Measurements from ENCODE around the gene NDUFB6. TPM values are rescaled to one million over a fixed set of nuclear protein-coding genes. Genes with fewer than 3 reads are reported as not detected.
A peak's percentile ranks its signal among the peaks of the same experiment; 100 is the strongest.
"Not testable (repeated sequence)": the region's sequence is repeated elsewhere in the genome, so short reads cannot be mapped to it uniquely, and the experiment has no call there.

The NDUFB6 gene
- total RNA-seq, result 10 to 100 TPM; 43.0 to 56.4 TPM

DNA sequence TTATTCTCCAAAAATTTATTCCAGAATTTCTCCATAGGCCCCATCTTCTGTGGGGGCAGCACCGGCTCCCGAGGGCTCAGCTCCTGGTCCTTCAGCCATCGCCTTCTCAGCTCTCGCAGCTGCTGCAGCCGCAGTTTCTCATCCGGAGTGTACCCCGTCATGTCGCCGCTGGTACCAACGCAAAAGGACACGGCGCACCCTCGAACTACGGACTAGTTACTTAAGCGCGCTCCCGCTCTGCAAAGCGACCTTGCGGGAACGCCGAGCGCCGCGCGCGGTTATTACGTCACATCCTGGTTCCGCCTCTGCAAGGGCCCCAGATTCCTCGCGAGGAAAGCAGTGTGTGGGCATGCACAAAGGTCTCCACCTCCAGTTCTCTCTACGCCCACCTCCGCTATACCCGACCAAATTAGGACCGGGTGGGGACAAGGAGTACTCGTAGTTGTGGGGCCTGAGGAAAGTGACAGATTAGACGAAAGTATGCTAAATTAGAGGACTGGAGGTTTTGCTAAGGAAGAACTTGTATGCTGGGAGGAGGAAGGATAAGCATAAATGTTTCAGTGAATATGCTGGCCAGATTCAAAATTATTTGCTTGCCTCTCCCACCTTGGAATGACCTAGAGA, at the start of gene NDUFB6:
Gene NDUFB6, minus strand, starts transcription at position 260 of the 624 bp plus-strand sequence. Its CDS starts 99 bp downstream, at position 161.
- no peaks in the 10 kb centered on the region for H3K27me3 ChIP-seq (replicated peaks; ENCODE audit: insufficient read depth)
- DNase-seq (ENCODE audit: low spot score), result peak; percentile 93
- H3K4me1 ChIP-seq (replicated peaks), result no peaks in the 10 kb centered on the region
- peak within 1 kb of the TSS; percentile 80 to 85 for H3K27ac ChIP-seq
- H3K9me3 ChIP-seq, result no peaks in the 10 kb centered on the region
- TF ChIP-seq POLR2A (IDR thresholded peaks at IDR 0.05) (peak; percentile 59), POLR2AphosphoS5 (IDR thresholded peaks at IDR 0.05) (peak; percentile 95)
- TF ChIP-seq, protein P1, sequence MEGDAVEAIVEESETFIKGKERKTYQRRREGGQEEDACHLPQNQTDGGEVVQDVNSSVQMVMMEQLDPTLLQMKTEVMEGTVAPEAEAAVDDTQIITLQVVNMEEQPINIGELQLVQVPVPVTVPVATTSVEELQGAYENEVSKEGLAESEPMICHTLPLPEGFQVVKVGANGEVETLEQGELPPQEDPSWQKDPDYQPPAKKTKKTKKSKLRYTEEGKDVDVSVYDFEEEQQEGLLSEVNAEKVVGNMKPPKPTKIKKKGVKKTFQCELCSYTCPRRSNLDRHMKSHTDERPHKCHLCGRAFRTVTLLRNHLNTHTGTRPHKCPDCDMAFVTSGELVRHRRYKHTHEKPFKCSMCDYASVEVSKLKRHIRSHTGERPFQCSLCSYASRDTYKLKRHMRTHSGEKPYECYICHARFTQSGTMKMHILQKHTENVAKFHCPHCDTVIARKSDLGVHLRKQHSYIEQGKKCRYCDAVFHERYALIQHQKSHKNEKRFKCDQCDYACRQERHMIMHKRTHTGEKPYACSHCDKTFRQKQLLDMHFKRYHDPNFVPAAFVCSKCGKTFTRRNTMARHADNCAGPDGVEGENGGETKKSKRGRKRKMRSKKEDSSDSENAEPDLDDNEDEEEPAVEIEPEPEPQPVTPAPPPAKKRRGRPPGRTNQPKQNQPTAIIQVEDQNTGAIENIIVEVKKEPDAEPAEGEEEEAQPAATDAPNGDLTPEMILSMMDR (IDR thresholded peaks at IDR 0.05), result peak in 1 of 4 experiments; percentile 11
- H3K36me3 ChIP-seq, result no peaks in the 10 kb centered on the region
- intact Hi-C loops (cut with DNase I), result loop anchor here (10.0 kb wide), 2 partner anchors 48 to 138 kb away; partner anchors contain the start of gene RIGI
- peak within 1 kb of the TSS; percentile 70 to 80 for H3K4me3 ChIP-seq
- WGBS, result 0% methylated on average over 36 of the region's 36 CpGs

DNA sequence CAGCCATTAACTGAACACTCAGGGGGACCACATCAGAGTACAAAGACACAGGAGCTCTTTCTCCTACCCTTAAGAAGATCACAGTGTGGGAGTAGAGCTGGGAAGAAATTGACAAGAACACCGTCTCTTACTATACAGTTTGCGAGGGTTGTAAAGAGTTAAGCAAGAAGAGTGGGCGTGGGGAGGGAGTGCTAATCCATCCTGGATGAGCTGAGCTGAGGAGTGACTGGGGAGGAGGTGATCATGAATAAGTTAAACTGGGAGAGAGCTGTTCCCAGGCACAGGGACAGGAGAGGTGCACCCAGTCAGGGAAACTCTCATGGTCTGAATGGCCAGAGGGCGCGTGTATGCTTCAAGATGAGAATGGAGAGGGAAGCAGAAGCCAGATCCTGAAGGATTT, 45.3 kb upstream of the NDUFB6 start:
- TF ChIP-seq, protein P1 (IDR thresholded peaks at IDR 0.05), result no peak
- TF ChIP-seq POLR2A (IDR thresholded peaks at IDR 0.05), result no peak
- TF ChIP-seq POLR2AphosphoS5 (IDR thresholded peaks at IDR 0.05), result no peak
- no peaks in the 10 kb centered on the region for H3K36me3 ChIP-seq
- WGBS, result 55% methylated on average over 5 of the region's 5 CpGs
- H3K4me1 ChIP-seq (replicated peaks), result no peaks in the 10 kb centered on the region
- intact Hi-C loops (cut with DNase I), result no loop called here
- no peak overlapping the region for H3K4me3 ChIP-seq
- H3K27ac ChIP-seq, result no peak overlapping the region
- DNase-seq (ENCODE audit: low spot score), result no peak
- no peaks in the 10 kb centered on the region for H3K9me3 ChIP-seq
- no peaks in the 10 kb centered on the region for H3K27me3 ChIP-seq (replicated peaks; ENCODE audit: insufficient read depth)

DNA sequence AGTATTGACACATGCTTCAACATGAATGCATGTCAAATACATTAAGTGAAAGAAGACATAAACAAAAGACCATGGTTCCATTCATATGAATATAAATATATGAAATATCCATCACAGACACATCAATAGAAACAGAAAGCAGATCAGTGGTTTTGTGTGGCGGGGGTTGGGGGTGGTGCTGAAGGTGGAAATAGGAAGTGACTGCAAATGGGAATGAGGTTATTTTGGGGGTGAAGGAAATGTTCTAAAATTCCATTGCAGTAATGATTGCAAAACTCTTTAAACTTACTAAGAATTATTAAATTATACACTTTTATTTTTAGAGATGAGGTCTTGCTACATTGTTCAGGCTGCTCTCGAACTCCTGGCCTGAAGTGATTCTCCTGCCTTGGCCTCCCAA, 33.9 kb upstream of the NDUFB6 start:
- no peak for DNase-seq (ENCODE audit: low spot score)
- intact Hi-C loops (cut with DNase I), result no loop called here
- no peaks in the 10 kb centered on the region for H3K4me1 ChIP-seq (replicated peaks)
- no peaks in the 10 kb centered on the region for H3K9me3 ChIP-seq
- no peak overlapping the region for H3K4me3 ChIP-seq
- 85% methylated on average over 2 of the region's 2 CpGs for WGBS
- no peak overlapping the region for H3K27ac ChIP-seq
- no peaks in the 10 kb centered on the region for H3K27me3 ChIP-seq (replicated peaks; ENCODE audit: insufficient read depth)
- TF ChIP-seq POLR2AphosphoS5 (IDR thresholded peaks at IDR 0.05) (no peak), POLR2A (IDR thresholded peaks at IDR 0.05) (no peak)
- TF ChIP-seq, protein P1 (IDR thresholded peaks at IDR 0.05), result no peak
- no peaks in the 10 kb centered on the region for H3K36me3 ChIP-seq

DNA sequence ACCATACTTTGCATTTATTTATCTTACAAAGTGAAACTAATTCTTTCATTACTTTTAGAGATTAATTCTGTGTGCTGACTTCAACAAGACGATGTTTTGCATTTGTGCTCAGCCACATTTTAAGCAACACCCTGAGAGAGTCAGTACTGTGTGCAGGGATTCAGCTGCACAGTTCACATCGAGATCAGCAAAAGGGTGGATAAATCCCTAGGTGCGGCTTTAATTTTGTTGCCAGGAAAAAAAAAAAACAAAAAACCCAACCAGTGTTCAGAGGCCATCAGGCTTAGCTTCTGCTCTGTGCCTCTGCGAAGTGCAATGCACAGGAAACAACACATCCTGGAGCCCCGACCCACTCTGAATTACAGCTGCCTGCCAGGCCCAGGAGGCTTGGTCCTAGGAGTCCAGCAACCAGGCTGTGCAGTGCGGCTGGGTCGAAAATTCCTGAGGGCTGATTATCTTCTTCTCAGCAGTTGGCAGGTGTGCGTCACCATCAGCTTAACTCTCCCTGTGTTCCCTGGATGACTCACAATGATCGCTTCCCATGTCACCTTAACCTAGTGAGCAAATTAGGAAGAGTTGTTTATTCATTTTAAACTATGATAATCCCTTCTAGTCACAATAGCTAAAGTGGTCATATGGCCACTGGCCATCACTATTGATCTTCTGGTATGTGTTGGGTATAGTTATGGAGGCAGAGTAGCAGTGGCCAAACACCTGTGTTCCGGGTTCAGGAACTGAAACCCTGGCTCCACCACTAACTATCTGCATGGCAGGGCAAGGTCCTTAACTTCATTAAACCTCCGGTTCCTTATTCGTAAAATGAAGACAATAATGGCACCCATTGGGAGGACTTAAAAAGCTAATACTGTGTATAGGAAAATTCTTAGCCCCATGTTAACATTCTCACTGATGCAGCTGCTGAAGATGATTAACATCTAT, 31.2 kb upstream of the NDUFB6 start:
- H3K36me3 ChIP-seq, result no peaks in the 10 kb centered on the region
- H3K4me1 ChIP-seq (replicated peaks), result no peaks in the 10 kb centered on the region
- DNase-seq (ENCODE audit: low spot score), result no peak
- intact Hi-C loops (cut with DNase I), result no loop called here
- no peaks in the 10 kb centered on the region for H3K27me3 ChIP-seq (replicated peaks; ENCODE audit: insufficient read depth)
- no peak overlapping the region for H3K4me3 ChIP-seq
- H3K9me3 ChIP-seq, result no peaks in the 10 kb centered on the region
- no peak overlapping the region for H3K27ac ChIP-seq
- WGBS, result 79% methylated on average over 12 of the region's 12 CpGs
- TF ChIP-seq, protein P1 (IDR thresholded peaks at IDR 0.05), result no peak
- TF ChIP-seq POLR2AphosphoS5 (IDR thresholded peaks at IDR 0.05) (no peak), POLR2A (IDR thresholded peaks at IDR 0.05) (no peak)

DNA sequence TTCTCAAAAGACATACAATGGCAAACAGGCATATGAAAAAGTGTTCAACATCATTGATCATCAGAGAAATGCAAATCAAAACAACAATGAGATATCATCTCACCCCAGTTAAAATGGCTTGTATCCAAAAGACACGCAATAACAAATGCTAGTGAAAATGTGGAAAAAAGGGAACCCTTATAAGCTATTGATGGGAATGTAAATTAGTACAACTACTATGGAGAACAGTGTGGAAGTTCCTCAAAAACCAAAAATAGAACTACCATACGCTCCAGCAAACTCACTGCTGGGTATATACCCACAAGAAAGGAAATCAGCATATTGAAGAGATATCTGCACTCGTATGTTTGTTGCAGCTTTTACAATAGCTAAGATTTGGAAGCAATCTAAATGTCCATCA, 26.1 kb upstream of the NDUFB6 start:
- intact Hi-C loops (cut with DNase I); H3K9me3 ChIP-seq; H3K27ac ChIP-seq; H3K27me3 ChIP-seq (replicated peaks; ENCODE audit: insufficient read depth); H3K4me3 ChIP-seq; DNase-seq (ENCODE audit: low spot score); H3K4me1 ChIP-seq (replicated peaks); H3K36me3 ChIP-seq: not testable (repeated sequence)
- 77% methylated on average over 3 of the region's 3 CpGs for WGBS

All from prostate gland (tissue), 2 donors.